ENCODE results near the gene CTLA4. TPM values are rescaled to one million over a fixed set of nuclear protein-coding genes. Genes with fewer than 3 reads are reported as not detected.

The CTLA4 gene
- total RNA-seq, 1 donor from 2014 or later: 0.86 TPM

- H3K36me3 ChIP-seq: no peaks in the 10 kb centered on the region
- no peak for ATAC-seq
- H3K9me3 ChIP-seq: no peaks in the 10 kb centered on the region
- no peak overlapping the region for H3K4me3 ChIP-seq
- DNase-seq: no peak
- TF ChIP-seq, protein P1, sequence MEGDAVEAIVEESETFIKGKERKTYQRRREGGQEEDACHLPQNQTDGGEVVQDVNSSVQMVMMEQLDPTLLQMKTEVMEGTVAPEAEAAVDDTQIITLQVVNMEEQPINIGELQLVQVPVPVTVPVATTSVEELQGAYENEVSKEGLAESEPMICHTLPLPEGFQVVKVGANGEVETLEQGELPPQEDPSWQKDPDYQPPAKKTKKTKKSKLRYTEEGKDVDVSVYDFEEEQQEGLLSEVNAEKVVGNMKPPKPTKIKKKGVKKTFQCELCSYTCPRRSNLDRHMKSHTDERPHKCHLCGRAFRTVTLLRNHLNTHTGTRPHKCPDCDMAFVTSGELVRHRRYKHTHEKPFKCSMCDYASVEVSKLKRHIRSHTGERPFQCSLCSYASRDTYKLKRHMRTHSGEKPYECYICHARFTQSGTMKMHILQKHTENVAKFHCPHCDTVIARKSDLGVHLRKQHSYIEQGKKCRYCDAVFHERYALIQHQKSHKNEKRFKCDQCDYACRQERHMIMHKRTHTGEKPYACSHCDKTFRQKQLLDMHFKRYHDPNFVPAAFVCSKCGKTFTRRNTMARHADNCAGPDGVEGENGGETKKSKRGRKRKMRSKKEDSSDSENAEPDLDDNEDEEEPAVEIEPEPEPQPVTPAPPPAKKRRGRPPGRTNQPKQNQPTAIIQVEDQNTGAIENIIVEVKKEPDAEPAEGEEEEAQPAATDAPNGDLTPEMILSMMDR (IDR thresholded peaks at IDR 0.05): no peak
- intact Hi-C loops (cut with DNase I): no loop called here
- no peaks in the 10 kb centered on the region for H3K27me3 ChIP-seq (ENCODE audit: low read depth)
- H3K27ac ChIP-seq: no peak overlapping the region
- no peaks in the 10 kb centered on the region for H3K4me1 ChIP-seq
Measured at GRCh38 chr2:203914546-203915182, 47.1 kb downstream of the CTLA4 start.

DNA sequence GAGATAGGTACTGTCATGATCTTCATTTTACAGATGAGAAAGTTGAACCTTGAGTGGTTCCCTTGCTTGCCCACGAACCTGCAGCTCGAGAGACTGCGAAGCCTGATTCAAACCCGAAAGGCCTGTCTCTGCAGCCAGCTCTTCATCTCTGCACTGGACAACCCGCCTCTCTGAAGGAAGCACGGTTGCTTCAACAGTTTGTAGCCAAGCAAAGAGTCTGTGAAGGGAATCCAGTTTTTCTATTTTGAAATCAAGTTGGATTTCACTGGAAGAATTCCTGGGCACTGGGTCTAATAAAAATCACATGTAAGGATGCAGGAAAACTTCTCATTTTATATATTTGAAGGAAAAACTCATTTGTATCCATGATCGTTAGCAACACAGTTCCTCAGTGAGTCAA, 47.7 kb downstream of the CTLA4 start:
- intact Hi-C loops (cut with DNase I): no loop called here
- TF ChIP-seq, protein P1 (IDR thresholded peaks at IDR 0.05): no peak
- Histone ChIP-seq H3K4me3 (no peak overlapping the region), H3K4me1 (no peaks in the 10 kb centered on the region), H3K27me3 (ENCODE audit: low read depth) (no peaks in the 10 kb centered on the region), H3K9me3 (no peaks in the 10 kb centered on the region), H3K27ac (no peak overlapping the region), H3K36me3 (no peaks in the 10 kb centered on the region)
- ATAC-seq: no peak
- no peak for DNase-seq

DNA sequence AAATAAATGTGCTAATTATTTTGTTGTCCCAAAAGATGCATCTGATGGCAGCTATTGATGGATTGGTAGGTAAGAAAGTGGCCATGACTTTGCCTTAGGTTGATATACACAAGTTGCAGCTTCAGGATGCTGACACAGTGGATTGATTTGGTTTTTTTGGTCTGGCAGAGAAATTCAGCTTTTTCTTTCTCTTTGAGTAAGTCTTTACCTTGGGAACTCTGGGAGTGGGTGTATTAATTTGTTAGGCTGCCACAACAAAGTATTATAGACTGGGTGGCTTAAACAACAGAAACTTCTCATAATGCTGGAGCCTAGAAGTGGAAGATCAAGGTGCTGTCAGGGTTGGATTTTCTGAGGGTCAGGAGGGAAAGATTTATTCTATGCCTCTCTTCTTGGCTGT, 49.2 kb downstream of the CTLA4 start:
- no peaks in the 10 kb centered on the region for H3K36me3 ChIP-seq
- H3K4me3 ChIP-seq: no peak overlapping the region
- intact Hi-C loops (cut with DNase I): no loop called here
- no peaks in the 10 kb centered on the region for H3K27me3 ChIP-seq (ENCODE audit: low read depth)
- TF ChIP-seq, protein P1 (IDR thresholded peaks at IDR 0.05): no peak
- H3K27ac ChIP-seq: no peak overlapping the region
- DNase-seq: no peak
- no peak for ATAC-seq
- H3K9me3 ChIP-seq: no peaks in the 10 kb centered on the region
- no peaks in the 10 kb centered on the region for H3K4me1 ChIP-seq

DNA sequence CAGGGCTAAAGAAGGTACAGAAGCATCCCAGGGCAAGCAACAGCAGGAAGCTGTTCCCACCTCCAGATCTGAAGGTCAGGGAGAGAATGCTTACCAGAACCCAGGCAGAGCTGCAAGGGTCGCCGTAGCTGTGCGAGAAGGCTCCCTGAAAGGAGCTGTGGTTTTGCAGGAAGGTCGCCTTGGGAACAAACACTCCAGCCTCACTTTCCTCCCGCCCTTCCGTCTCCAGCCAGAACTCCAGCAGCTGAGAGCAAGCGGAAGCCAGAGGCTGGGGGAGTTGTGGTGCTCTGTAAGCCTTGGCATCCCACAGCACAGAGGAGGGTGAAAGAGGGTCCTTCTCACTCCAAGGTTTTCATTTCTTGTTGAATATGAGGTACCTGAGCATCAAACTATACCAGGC, 50.7 kb downstream of the CTLA4 start:
- no peaks in the 10 kb centered on the region for H3K4me1 ChIP-seq
- DNase-seq (no peak), ATAC-seq (no peak)
- H3K4me3 ChIP-seq: no peak overlapping the region
- no peak overlapping the region for H3K27ac ChIP-seq
- H3K36me3 ChIP-seq: no peaks in the 10 kb centered on the region
- intact Hi-C loops (cut with DNase I): no loop called here
- no peaks in the 10 kb centered on the region for H3K27me3 ChIP-seq (ENCODE audit: low read depth)
- no peaks in the 10 kb centered on the region for H3K9me3 ChIP-seq
- TF ChIP-seq, protein P1 (IDR thresholded peaks at IDR 0.05): no peak

DNA sequence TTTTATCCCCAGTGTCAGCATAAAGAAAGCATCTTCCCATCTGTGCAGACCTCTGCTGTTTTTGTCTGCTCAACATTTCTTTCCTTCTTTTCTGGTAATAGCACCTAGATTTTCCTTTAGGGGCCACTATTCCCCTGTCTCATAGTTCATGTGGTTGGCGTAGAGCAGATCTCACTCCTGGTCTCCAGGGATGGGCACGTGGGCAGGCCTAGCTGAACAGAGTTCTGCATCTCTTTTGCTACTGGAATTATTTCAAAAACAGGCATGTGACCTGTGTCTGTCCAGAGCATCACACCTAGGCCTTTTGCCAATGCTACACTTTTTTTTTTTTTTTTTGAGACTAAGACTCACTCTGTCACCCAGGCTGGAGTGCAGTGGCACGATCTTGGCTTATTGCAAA, 51.3 kb downstream of the CTLA4 start:
- Histone ChIP-seq H3K36me3 (no peaks in the 10 kb centered on the region), H3K9me3 (no peaks in the 10 kb centered on the region), H3K4me3 (no peak overlapping the region), H3K4me1 (no peaks in the 10 kb centered on the region), H3K27ac (no peak overlapping the region), H3K27me3 (ENCODE audit: low read depth) (no peaks in the 10 kb centered on the region)
- DNase-seq (no peak), ATAC-seq (no peak)
- intact Hi-C loops (cut with DNase I): no loop called here
- TF ChIP-seq, protein P1 (IDR thresholded peaks at IDR 0.05): no peak

Other genes starting within 250 kb of the CTLA4 start
- gene CD28, start 161.1 kb upstream of the CTLA4 start, total RNA-seq: 2.2 TPM
- 3.0 TPM for gene ICOS, start 69.0 kb downstream of the CTLA4 start, total RNA-seq